Measurements from ENCODE around the gene RASAL2. TPM values are rescaled to one million over a fixed set of nuclear protein-coding genes. Genes with fewer than 3 reads are reported as not detected.
"Not testable (repeated sequence)": the region's sequence is repeated elsewhere in the genome, so short reads cannot be mapped to it uniquely, and the experiment has no call there.

Gene RASAL2
- total and polyA plus RNA-seq, 4 experiments from 2014 or later, result 0.28 to 0.32 TPM; not detected in 2

DNA sequence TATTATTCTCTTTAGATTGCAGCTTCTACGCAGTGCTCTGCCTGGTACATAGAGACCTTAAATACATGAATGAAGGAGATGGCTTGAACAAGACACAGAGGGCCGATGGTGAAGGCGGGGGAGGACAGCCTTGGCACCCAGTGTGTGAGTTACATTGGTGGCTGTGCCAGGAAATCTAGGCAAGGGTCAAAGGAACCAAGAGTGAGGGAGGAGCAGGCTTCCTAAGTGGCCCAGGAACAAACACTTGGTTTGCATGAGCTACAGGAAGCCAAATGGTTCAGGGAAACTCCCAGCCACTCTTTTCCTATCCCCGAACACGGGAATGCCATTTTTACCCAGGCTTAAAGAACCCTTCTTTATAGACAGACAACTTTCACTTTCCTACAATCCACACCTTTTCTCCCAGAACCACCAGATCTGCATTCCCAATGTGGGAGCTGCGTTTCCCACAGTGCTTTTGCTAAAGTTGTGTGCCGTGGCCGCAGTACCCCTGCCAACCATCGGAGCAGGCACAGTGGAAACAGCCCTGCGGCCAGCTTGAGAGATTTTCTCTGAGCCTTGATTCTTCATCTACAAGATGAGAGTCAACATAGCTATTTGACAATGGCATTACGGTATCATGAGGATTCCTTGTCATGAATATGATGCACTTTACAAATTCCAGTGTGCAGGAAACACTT, 406.3 kb downstream of the RASAL2 start:
- H3K9me3 ChIP-seq (ENCODE audit: control insufficient read depth in 1 of 2, low read length in 2 of 2), result no peaks in the 10 kb centered on the region
- H3K36me3 ChIP-seq (ENCODE audit: insufficient read depth, low read length), result no peaks in the 10 kb centered on the region
- H3K27ac ChIP-seq (ENCODE audit: low read depth, low read length), result no peak overlapping the region
- Mint-ChIP-seq H3K27ac (peak overlapping the region in 1 of 7 donors; percentile 11), H3K27me3 (peaks cover 0 to 7% of the 10 kb centered on the region in 2 donors), H3K9me3 (no peaks in the 10 kb centered on the region), H3K36me3 (no peaks in the 10 kb centered on the region), H3K4me1 (no peaks in the 10 kb centered on the region), H3K4me3 (no peak overlapping the region)
- CTCF ChIA-PET (ENCODE audit: partially characterized antibody), result interaction anchor here (1.2 kb wide), 1 partner anchor 9 kb away, joined by 3 read pairs; no protein-coding TSS in a partner anchor
- no peaks in the 10 kb centered on the region for H3K4me1 ChIP-seq (ENCODE audit: insufficient read depth, low read length)
- intact Hi-C loops (cut with micrococcal nuclease), result loop anchor here (2.0 kb wide), 1 partner anchor 189 kb away; no protein-coding TSS in a partner anchor
- H3K4me3 ChIP-seq (ENCODE audit: low read length in 2 of 2), result no peak overlapping the region
- DNase-seq, result no peak
- no peaks in the 10 kb centered on the region for H3K27me3 ChIP-seq (ENCODE audit: insufficient read depth, low read length)
- POLR2A ChIA-PET (ENCODE audit: partially characterized antibody), result no interaction called here

DNA sequence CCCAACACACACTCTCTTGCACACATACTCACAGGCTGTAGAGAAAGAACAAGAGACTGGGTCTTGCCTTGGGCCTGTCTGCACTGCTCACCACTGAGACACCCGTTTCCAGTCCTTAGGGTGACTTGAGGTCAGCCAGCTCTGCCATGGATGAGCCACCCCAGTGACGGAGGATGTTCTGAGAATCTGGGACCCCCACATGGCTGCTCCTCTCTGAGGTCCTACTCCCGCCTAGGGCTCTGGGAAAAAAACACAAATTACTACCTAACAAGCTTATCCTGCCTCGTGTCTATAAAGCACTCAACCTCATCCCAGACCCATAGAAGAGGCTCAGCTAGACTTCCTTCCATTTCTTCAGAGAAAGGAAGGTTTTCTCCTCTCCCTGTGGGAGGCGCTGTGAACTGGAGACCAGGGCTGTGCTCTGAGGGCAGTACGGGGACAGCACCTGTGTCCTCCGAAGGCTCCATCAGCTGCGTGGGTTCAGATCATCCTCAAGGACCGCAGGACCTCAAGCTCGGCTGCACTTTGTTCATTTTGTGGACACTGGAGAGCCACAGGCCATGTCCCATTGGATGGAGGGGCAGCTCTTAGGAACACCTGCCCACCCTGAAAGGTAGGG, 407.1 kb downstream of the RASAL2 start:
- no peak for DNase-seq
- no peaks in the 10 kb centered on the region for H3K9me3 Mint-ChIP-seq
- Histone ChIP-seq H3K27me3 (ENCODE audit: insufficient read depth, low read length) (no peaks in the 10 kb centered on the region), H3K9me3 (ENCODE audit: control insufficient read depth in 1 of 2, low read length in 2 of 2) (no peaks in the 10 kb centered on the region), H3K27ac (ENCODE audit: low read depth, low read length) (no peak overlapping the region), H3K36me3 (ENCODE audit: insufficient read depth, low read length) (no peaks in the 10 kb centered on the region), H3K4me3 (ENCODE audit: low read length in 2 of 2) (no peak overlapping the region), H3K4me1 (ENCODE audit: insufficient read depth, low read length) (no peaks in the 10 kb centered on the region)
- H3K36me3 Mint-ChIP-seq, result no peaks in the 10 kb centered on the region
- POLR2A ChIA-PET (ENCODE audit: partially characterized antibody), result no interaction called here
- no peak overlapping the region for H3K4me3 Mint-ChIP-seq
- intact Hi-C loops (cut with micrococcal nuclease), result loop anchor here (2.0 kb wide), 1 partner anchor 190 kb away; no protein-coding TSS in a partner anchor
- no peak overlapping the region for H3K27ac Mint-ChIP-seq
- H3K27me3 Mint-ChIP-seq, result peaks cover 0 to 5% of the 10 kb centered on the region in 2 donors
- CTCF ChIA-PET (ENCODE audit: partially characterized antibody), result interaction anchor here (0.9 to 1.9 kb wide), 4 partner anchors 10 to 27 kb away, joined by 3 to 4 read pairs (median 4); no protein-coding TSS in a partner anchor
- H3K4me1 Mint-ChIP-seq, result no peaks in the 10 kb centered on the region

DNA sequence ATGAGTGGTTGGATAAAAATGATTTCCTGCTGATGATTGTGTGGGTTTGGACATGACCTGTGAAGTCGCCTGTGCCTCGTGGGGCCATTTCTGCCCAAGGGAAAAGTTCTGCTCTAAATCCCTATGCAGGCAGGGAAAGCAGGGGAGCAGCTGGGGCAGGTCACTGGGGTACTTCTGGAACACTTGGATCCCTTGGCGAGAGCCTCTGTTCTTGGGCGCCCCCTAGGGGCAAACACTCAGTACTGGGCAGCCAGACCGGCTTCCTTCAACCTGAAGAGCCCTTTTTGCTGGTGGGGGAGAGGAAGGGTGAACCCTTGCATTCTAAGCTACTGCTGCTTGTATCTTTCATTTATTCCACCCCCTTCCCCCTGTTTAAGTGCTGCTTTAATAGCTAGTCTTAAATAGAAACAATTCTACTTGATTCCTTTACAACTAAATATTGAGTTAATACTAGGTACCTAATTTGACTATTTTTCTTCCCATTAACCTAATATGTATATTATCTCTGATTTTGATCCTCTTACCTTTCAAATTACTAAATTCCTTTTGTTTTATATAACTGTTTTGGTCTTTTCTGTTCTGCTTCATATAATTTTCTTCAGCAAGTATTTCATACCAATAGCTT, 407.9 kb downstream of the RASAL2 start:
- H3K9me3 ChIP-seq (ENCODE audit: control insufficient read depth in 1 of 2, low read length in 2 of 2), result no peaks in the 10 kb centered on the region
- no peak overlapping the region for H3K4me3 Mint-ChIP-seq
- CTCF ChIA-PET (ENCODE audit: partially characterized antibody), result interaction anchor here (0.7 to 1.9 kb wide), 6 partner anchors 14 to 41 kb away, joined by 3 to 4 read pairs (median 4); no protein-coding TSS in a partner anchor
- no peaks in the 10 kb centered on the region for H3K9me3 Mint-ChIP-seq
- POLR2A ChIA-PET (ENCODE audit: partially characterized antibody), result no interaction called here
- peak in 3 of 5 donors; percentile 3 to 13 (median 9) for DNase-seq
- no peaks in the 10 kb centered on the region for H3K4me1 ChIP-seq (ENCODE audit: insufficient read depth, low read length)
- H3K36me3 Mint-ChIP-seq, result no peaks in the 10 kb centered on the region
- intact Hi-C loops (cut with micrococcal nuclease), result loop anchor here (2.0 kb wide), 1 partner anchor 191 kb away; no protein-coding TSS in a partner anchor
- H3K27ac Mint-ChIP-seq, result no peak overlapping the region
- H3K27ac ChIP-seq (ENCODE audit: low read depth, low read length), result no peak overlapping the region
- H3K27me3 Mint-ChIP-seq, result peaks cover 0 to 5% of the 10 kb centered on the region in 2 donors
- no peaks in the 10 kb centered on the region for H3K36me3 ChIP-seq (ENCODE audit: insufficient read depth, low read length)
- no peaks in the 10 kb centered on the region for H3K4me1 Mint-ChIP-seq
- H3K4me3 ChIP-seq (ENCODE audit: low read length in 2 of 2), result no peak overlapping the region
- H3K27me3 ChIP-seq (ENCODE audit: insufficient read depth, low read length), result no peaks in the 10 kb centered on the region

DNA sequence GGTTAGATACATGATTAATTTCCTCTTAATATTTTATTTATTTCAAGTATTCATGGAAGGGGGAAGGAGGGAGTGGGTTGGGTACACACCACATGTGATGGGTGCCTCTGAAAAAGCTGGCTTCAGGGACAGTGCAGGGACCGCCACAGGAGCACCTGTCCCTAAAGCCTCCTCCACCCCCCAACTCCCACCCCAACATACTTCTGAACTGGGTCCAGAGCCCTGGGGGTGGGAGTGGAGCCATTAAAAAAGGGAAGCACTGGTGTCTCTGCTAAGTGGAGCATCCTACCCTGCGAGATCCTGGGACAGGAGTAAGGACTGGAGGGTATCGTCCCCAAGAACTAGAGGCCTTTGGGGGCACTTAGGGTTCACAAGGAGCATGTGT, 408.4 kb downstream of the RASAL2 start:
- no peaks in the 10 kb centered on the region for H3K9me3 Mint-ChIP-seq
- CTCF ChIA-PET (ENCODE audit: partially characterized antibody), result interaction anchor here (0.7 to 1.9 kb wide), 5 partner anchors 13 to 41 kb away, joined by 3 to 4 read pairs (median 4); no protein-coding TSS in a partner anchor
- H3K4me3 Mint-ChIP-seq, result no peak overlapping the region
- Histone ChIP-seq H3K9me3 (ENCODE audit: control insufficient read depth in 1 of 2, low read length in 2 of 2) (no peaks in the 10 kb centered on the region), H3K27me3 (ENCODE audit: insufficient read depth, low read length) (no peaks in the 10 kb centered on the region), H3K36me3 (ENCODE audit: insufficient read depth, low read length) (no peaks in the 10 kb centered on the region), H3K4me1 (ENCODE audit: insufficient read depth, low read length) (no peaks in the 10 kb centered on the region), H3K4me3 (ENCODE audit: low read length in 2 of 2) (no peak overlapping the region), H3K27ac (ENCODE audit: low read depth, low read length) (no peak overlapping the region)
- POLR2A ChIA-PET (ENCODE audit: partially characterized antibody), result no interaction called here
- peaks cover 0 to 5% of the 10 kb centered on the region in 2 donors for H3K27me3 Mint-ChIP-seq
- intact Hi-C loops (cut with micrococcal nuclease), result no loop called here
- no peaks in the 10 kb centered on the region for H3K36me3 Mint-ChIP-seq
- no peaks in the 10 kb centered on the region for H3K4me1 Mint-ChIP-seq
- no peak for DNase-seq
- no peak overlapping the region for H3K27ac Mint-ChIP-seq

DNA sequence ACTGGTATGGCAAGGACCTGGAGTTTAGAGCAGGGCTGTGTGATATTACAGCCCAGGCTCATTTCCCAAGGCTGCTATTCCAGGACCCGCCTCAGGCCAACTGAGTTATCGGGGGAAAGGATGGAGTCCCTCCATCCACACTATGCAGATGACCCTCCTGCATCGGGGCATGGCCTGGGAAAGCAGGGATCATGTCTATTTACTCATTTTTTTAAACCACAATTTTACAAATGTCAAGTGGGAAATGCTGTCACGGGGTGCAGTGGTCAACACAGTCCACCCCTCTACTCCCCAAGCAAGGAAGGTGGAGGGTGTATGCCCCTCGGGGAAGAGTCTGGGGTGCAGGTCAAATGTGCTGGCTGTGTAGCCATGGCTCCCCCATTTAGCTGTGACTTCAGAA, 409.0 kb downstream of the RASAL2 start:
- no peak for DNase-seq
- no peak overlapping the region for H3K27ac ChIP-seq (ENCODE audit: low read depth, low read length)
- no peaks in the 10 kb centered on the region for H3K4me1 ChIP-seq (ENCODE audit: insufficient read depth, low read length)
- Mint-ChIP-seq H3K9me3 (no peaks in the 10 kb centered on the region), H3K4me3 (no peak overlapping the region), H3K36me3 (no peaks in the 10 kb centered on the region), H3K27me3 (peaks cover 0 to 5% of the 10 kb centered on the region in 2 donors), H3K4me1 (no peaks in the 10 kb centered on the region), H3K27ac (no peak overlapping the region)
- no peaks in the 10 kb centered on the region for H3K27me3 ChIP-seq (ENCODE audit: insufficient read depth, low read length)
- H3K36me3 ChIP-seq (ENCODE audit: insufficient read depth, low read length), result no peaks in the 10 kb centered on the region
- ChIA-PET POLR2A (ENCODE audit: partially characterized antibody) (no interaction called here), CTCF (ENCODE audit: partially characterized antibody) (interaction anchor here (1.9 kb wide), 1 partner anchor 25 kb away, joined by 4 read pairs; no protein-coding TSS in a partner anchor)
- no peaks in the 10 kb centered on the region for H3K9me3 ChIP-seq (ENCODE audit: control insufficient read depth in 1 of 2, low read length in 2 of 2)
- intact Hi-C loops (cut with micrococcal nuclease), result no loop called here
- no peak overlapping the region for H3K4me3 ChIP-seq (ENCODE audit: low read length in 2 of 2)

DNA sequence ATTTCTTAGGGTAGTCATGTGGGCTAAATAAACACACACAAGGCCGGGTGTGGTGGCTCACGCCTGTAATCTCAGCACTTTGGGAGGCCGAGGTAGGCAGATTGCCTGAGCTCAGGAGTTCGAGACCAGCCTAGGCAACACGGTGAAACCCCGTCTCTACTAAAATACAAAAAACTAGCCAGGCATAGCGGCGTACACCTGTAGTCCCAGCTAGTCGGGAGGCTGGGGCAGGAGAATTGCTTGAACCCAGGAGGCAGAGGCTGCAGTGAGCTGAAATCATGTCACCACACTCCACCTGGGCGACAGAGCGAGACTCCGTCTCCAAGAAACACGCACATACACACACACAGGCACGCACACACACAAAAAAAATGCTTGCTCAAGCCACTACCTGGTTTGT, 409.4 kb downstream of the RASAL2 start:
- DNase-seq; H3K36me3 ChIP-seq (ENCODE audit: insufficient read depth, low read length); H3K4me3 ChIP-seq (ENCODE audit: low read length in 2 of 2); H3K9me3 ChIP-seq (ENCODE audit: control insufficient read depth in 1 of 2, low read length in 2 of 2); H3K4me3 Mint-ChIP-seq; H3K27me3 Mint-ChIP-seq; POLR2A ChIA-PET (ENCODE audit: partially characterized antibody); H3K27ac Mint-ChIP-seq; H3K27me3 ChIP-seq (ENCODE audit: insufficient read depth, low read length); H3K4me1 Mint-ChIP-seq; intact Hi-C loops (cut with micrococcal nuclease); H3K9me3 Mint-ChIP-seq; H3K4me1 ChIP-seq (ENCODE audit: insufficient read depth, low read length); H3K36me3 Mint-ChIP-seq; H3K27ac ChIP-seq (ENCODE audit: low read depth, low read length): not testable (repeated sequence)
- CTCF ChIA-PET (ENCODE audit: partially characterized antibody), result interaction anchor here (1.2 kb wide), 1 partner anchor 23 kb away, joined by 3 read pairs; no protein-coding TSS in a partner anchor

DNA sequence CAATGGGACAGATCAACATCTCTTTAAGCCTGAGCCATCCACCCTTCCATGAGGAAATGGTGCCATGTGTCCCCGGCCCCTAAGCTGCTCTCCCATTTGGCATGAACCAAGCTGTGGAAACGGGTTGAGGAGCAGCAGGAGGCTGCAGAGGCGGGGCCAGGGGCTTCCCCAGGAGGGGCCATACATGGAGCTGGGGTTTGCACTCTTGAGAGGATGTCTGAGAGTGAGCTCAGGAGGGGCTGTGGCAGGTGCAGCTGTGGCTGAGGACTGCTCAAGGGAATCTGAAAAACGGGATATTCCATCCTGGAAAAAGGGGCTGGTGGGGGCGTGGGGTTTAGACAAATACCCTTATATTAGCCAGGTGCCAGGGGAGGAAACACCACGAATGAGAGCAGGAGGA, 409.9 kb downstream of the RASAL2 start:
- ChIA-PET POLR2A (ENCODE audit: partially characterized antibody) (no interaction called here), CTCF (ENCODE audit: partially characterized antibody) (interaction anchor here (1.2 kb wide), 1 partner anchor 23 kb away, joined by 3 read pairs; no protein-coding TSS in a partner anchor)
- no peaks in the 10 kb centered on the region for H3K36me3 Mint-ChIP-seq
- no peaks in the 10 kb centered on the region for H3K27me3 ChIP-seq (ENCODE audit: insufficient read depth, low read length)
- no peaks in the 10 kb centered on the region for H3K9me3 ChIP-seq (ENCODE audit: control insufficient read depth in 1 of 2, low read length in 2 of 2)
- no peak overlapping the region for H3K27ac Mint-ChIP-seq
- H3K4me1 ChIP-seq (ENCODE audit: insufficient read depth, low read length), result no peaks in the 10 kb centered on the region
- intact Hi-C loops (cut with micrococcal nuclease), result no loop called here
- no peaks in the 10 kb centered on the region for H3K36me3 ChIP-seq (ENCODE audit: insufficient read depth, low read length)
- no peaks in the 10 kb centered on the region for H3K9me3 Mint-ChIP-seq
- no peak overlapping the region for H3K4me3 ChIP-seq (ENCODE audit: low read length in 2 of 2)
- no peak overlapping the region for H3K4me3 Mint-ChIP-seq
- H3K27ac ChIP-seq (ENCODE audit: low read depth, low read length), result no peak overlapping the region
- DNase-seq, result no peak
- peaks cover 0 to 5% of the 10 kb centered on the region in 2 donors for H3K27me3 Mint-ChIP-seq
- H3K4me1 Mint-ChIP-seq, result no peaks in the 10 kb centered on the region
